DND-41 (cell line): ENCODE measurements around the gene SAMM50.

Source experiments
- ATAC-seq: fragments of 200-7000 bp; cut with Tn5 transposase; 3 replicates; pipeline ENCODE4 v1.9.1; 2021; ENCODE audit warnings: low read depth; ENCODE audit not compliant: insufficient read depth
- DNase-seq: peaks from one replicate; pipeline ENCODE4 v3.0.0-alpha.2; 2020
- H2AFZ ChIP-seq: 2 replicates; pipeline ENCODE4 v1.6.0; 2012; ENCODE audit warnings: low read depth, low read length
- H3K27ac ChIP-seq: 2 replicates; pipeline ENCODE4 v1.5.1; 2012; ENCODE audit warnings: low read length, inconsistent platforms
- H3K27me3 ChIP-seq: fragments of 200-600 bp; sonication (generic); 2 replicates; pipeline ENCODE4 v1.6.0; 2012; ENCODE audit warnings: low read length, mild to moderate bottlenecking, inconsistent platforms; ENCODE audit not compliant: insufficient read depth, poor library complexity
- H3K36me3 ChIP-seq: 2 replicates; pipeline ENCODE4 v1.5.1; 2012; ENCODE audit warnings: low read length, inconsistent platforms; ENCODE audit not compliant: insufficient read depth
- H3K4me1 ChIP-seq: 2 replicates; pipeline ENCODE4 v1.5.1; 2012; ENCODE audit warnings: mild to moderate bottlenecking, low read length; ENCODE audit not compliant: insufficient read depth
- H3K4me2 ChIP-seq: 2 replicates; pipeline ENCODE4 v1.6.0; 2012; ENCODE audit warnings: mild to moderate bottlenecking, moderate library complexity, low read length, inconsistent platforms; ENCODE audit not compliant: insufficient read depth
- H3K4me3 ChIP-seq, 2 experiments: fragments of 200-600 bp in 1 of 2; shearing (Covaris generic) in 1 of 2; 2 replicates each; pipeline ENCODE4 v1.5.1; 2012 to 2016; ENCODE audit warnings: inconsistent platforms in 2 of 2, low read length in 2 of 2, mild to moderate bottlenecking in 2 of 2, low read depth in 1 of 2, moderate library complexity in 1 of 2
- H3K79me2 ChIP-seq: 2 replicates; pipeline ENCODE4 v1.6.0; 2012; ENCODE audit warnings: low read length, inconsistent platforms; ENCODE audit not compliant: insufficient read depth
- H3K9ac ChIP-seq: 2 replicates; pipeline ENCODE4 v1.6.0; 2012; ENCODE audit warnings: low read depth, mild to moderate bottlenecking, inconsistent platforms, low read length, moderate library complexity
- H3K9me3 ChIP-seq: 2 replicates; pipeline ENCODE4 v1.5.1; 2012; ENCODE audit warnings: low read length, moderate library complexity, mild to moderate bottlenecking, inconsistent platforms; ENCODE audit not compliant: insufficient read depth, severe bottlenecking
- H4K20me1 ChIP-seq: 2 replicates; pipeline ENCODE4 v1.6.0; 2012; ENCODE audit warnings: low read length; ENCODE audit not compliant: insufficient read depth
- CTCF ChIP-seq: IDR thresholded peaks from 2 replicates; pipeline ENCODE4 v1.5.1; 2012; ENCODE audit warnings: borderline replicate concordance, low read length, moderate library complexity, mild to moderate bottlenecking; ENCODE audit not compliant: poor library complexity, severe bottlenecking; ENCODE audit errors: extremely low read depth
- EZH2 ChIP-seq: IDR thresholded peaks from 3 replicates; pipeline ENCODE4 v1.6.1; 2012; ENCODE audit warnings: borderline replicate concordance, low read depth, mild to moderate bottlenecking, moderate library complexity, low read length, inconsistent platforms; ENCODE audit not compliant: severe bottlenecking

SAMM50 gene

GRCh38 chr22:43990044-43990443 lies 34.8 kb downstream of the SAMM50 start:
- TF ChIP-seq CTCF (no peak), EZH2 (no peak)
- no peak for ATAC-seq
- Histone ChIP-seq H3K9me3 (no peaks in the 10 kb centered on the region), H3K27ac (no peak overlapping the region), H3K27me3 (no peaks in the 10 kb centered on the region), H4K20me1 (0 out of 2 replicates have a peak, but pooled peaks cover 7% of the 10 kb centered on the region), H3K9ac (no peak overlapping the region), H2AFZ (no peak overlapping the region), H3K79me2 (no peaks in the 10 kb centered on the region), H3K36me3 (peaks cover 85% of the 10 kb centered on the region), H3K4me3 (no peak overlapping the region), H3K4me1 (no peaks in the 10 kb centered on the region), H3K4me2 (no peak overlapping the region)
- DNase-seq: no peak

GRCh38 chr22:43991316-43992020 lies 36.2 kb downstream of the SAMM50 start:
- no peak overlapping the region for H2AFZ ChIP-seq
- no peak overlapping the region for H3K9ac ChIP-seq
- H3K27me3 ChIP-seq: no peaks in the 10 kb centered on the region
- DNase-seq (no peak), ATAC-seq (no peak)
- H3K36me3 ChIP-seq: peaks cover 89% of the 10 kb centered on the region
- no peak overlapping the region for H3K4me3 ChIP-seq
- H3K27ac ChIP-seq: no peak overlapping the region
- H4K20me1 ChIP-seq: peaks cover 16% of the 10 kb centered on the region; the same call in 1 of the 2 replicates
- TF ChIP-seq EZH2 (no peak), CTCF (no peak)
- no peaks in the 10 kb centered on the region for H3K9me3 ChIP-seq
- no peaks in the 10 kb centered on the region for H3K79me2 ChIP-seq
- H3K4me1 ChIP-seq: no peaks in the 10 kb centered on the region
- no peak overlapping the region for H3K4me2 ChIP-seq

- Histone ChIP-seq H3K4me3 (no peak overlapping the region), H3K27me3 (no peaks in the 10 kb centered on the region), H3K9me3 (no peaks in the 10 kb centered on the region), H3K36me3 (peaks cover 90% of the 10 kb centered on the region), H3K4me2 (no peak overlapping the region), H2AFZ (no peak overlapping the region), H4K20me1 (peaks cover 16% of the 10 kb centered on the region; the same call in 1 of the 2 replicates), H3K4me1 (no peaks in the 10 kb centered on the region), H3K9ac (no peak overlapping the region), H3K27ac (no peak overlapping the region), H3K79me2 (no peaks in the 10 kb centered on the region)
- ATAC-seq (no peak), DNase-seq (no peak)
- TF ChIP-seq EZH2: no peak
Measured at GRCh38 chr22:43992331-43992821, 37.1 kb downstream of the SAMM50 start.

GRCh38 chr22:43993072-43993760 lies 38.0 kb downstream of the SAMM50 start:
- Histone ChIP-seq H3K4me1 (no peaks in the 10 kb centered on the region), H4K20me1 (peaks cover 16% of the 10 kb centered on the region; the same call in 1 of the 2 replicates), H3K79me2 (no peaks in the 10 kb centered on the region), H3K36me3 (peaks cover 95% of the 10 kb centered on the region), H3K27ac (no peak overlapping the region), H3K4me3 (no peak overlapping the region), H3K9ac (no peak overlapping the region), H3K27me3 (no peaks in the 10 kb centered on the region), H2AFZ (no peak overlapping the region), H3K9me3 (no peaks in the 10 kb centered on the region), H3K4me2 (no peak overlapping the region)
- ATAC-seq (peak; percentile 84), DNase-seq (peak; percentile 57)
- TF ChIP-seq EZH2: no peak
- peak; percentile 91 for TF ChIP-seq CTCF
